ENCODE results near the gene DNAJC22.
A peak's percentile ranks its signal among the peaks of the same experiment; 100 is the strongest.
"Not testable (repeated sequence)": the region's sequence is repeated elsewhere in the genome, so short reads cannot be mapped to it uniquely, and the experiment has no call there.

The DNAJC22 gene

GRCh38 chr12:49375406-49375805 is 28.7 kb downstream of the DNAJC22 start:
- no peak overlapping the region for H3K4me3 ChIP-seq (ENCODE audit: insufficient read depth, low read length, poor library complexity, severe bottlenecking)
- H3K9me3 ChIP-seq (ENCODE audit: insufficient read depth, low read length), result no peaks in the 10 kb centered on the region
- H3K27ac ChIP-seq (ENCODE audit: low read depth, low read length), result no peak overlapping the region
- no peak overlapping the region for H3K9ac ChIP-seq (ENCODE audit: low read length)
- no peaks in the 10 kb centered on the region for H3K36me3 ChIP-seq (ENCODE audit: low read length)
- no peaks in the 10 kb centered on the region for H3K9me2 ChIP-seq (replicated peaks; ENCODE audit: insufficient read depth, low read length)
- H4K20me1 ChIP-seq (ENCODE audit: low read depth, low read length), result 0 out of 2 replicates have a peak, but pooled peaks cover 3% of the 10 kb centered on the region
- H3K79me2 ChIP-seq (ENCODE audit: insufficient read depth, low read length), result peaks cover 74% of the 10 kb centered on the region
- H3F3A ChIP-seq (ENCODE audit: insufficient read depth), result no peaks in the 10 kb centered on the region; the same call in 1 of the 2 replicates
- TF ChIP-seq, protein P1, sequence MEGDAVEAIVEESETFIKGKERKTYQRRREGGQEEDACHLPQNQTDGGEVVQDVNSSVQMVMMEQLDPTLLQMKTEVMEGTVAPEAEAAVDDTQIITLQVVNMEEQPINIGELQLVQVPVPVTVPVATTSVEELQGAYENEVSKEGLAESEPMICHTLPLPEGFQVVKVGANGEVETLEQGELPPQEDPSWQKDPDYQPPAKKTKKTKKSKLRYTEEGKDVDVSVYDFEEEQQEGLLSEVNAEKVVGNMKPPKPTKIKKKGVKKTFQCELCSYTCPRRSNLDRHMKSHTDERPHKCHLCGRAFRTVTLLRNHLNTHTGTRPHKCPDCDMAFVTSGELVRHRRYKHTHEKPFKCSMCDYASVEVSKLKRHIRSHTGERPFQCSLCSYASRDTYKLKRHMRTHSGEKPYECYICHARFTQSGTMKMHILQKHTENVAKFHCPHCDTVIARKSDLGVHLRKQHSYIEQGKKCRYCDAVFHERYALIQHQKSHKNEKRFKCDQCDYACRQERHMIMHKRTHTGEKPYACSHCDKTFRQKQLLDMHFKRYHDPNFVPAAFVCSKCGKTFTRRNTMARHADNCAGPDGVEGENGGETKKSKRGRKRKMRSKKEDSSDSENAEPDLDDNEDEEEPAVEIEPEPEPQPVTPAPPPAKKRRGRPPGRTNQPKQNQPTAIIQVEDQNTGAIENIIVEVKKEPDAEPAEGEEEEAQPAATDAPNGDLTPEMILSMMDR (IDR thresholded peaks at IDR 0.05; ENCODE audit: insufficient read depth, low read length, poor library complexity, severe bottlenecking), result no peak
- TF ChIP-seq EZH2phosphoT487 (conservative IDR thresholded peaks at IDR 0.05; ENCODE audit: low read length), result no peak
- no peaks in the 10 kb centered on the region for H3K27me3 ChIP-seq (ENCODE audit: low read length)
- H3K4me2 ChIP-seq (ENCODE audit: low read depth, low read length, poor library complexity, severe bottlenecking), result no peak overlapping the region
- H2AFZ ChIP-seq (ENCODE audit: low read depth, low read length, severe bottlenecking), result no peak overlapping the region

- Histone ChIP-seq H3F3A (ENCODE audit: insufficient read depth) (no peaks in the 10 kb centered on the region), H3K36me3 (ENCODE audit: low read length) (no peaks in the 10 kb centered on the region), H4K20me1 (ENCODE audit: low read depth, low read length) (0 out of 2 replicates have a peak, but pooled peaks cover 3% of the 10 kb centered on the region), H3K9me3 (ENCODE audit: insufficient read depth, low read length) (no peaks in the 10 kb centered on the region), H2AFZ (ENCODE audit: low read depth, low read length, severe bottlenecking) (no peak overlapping the region), H3K27me3 (ENCODE audit: low read length) (no peaks in the 10 kb centered on the region), H3K4me3 (ENCODE audit: insufficient read depth, low read length, poor library complexity, severe bottlenecking) (no peak overlapping the region), H3K4me2 (ENCODE audit: low read depth, low read length, poor library complexity, severe bottlenecking) (no peak overlapping the region), H3K27ac (ENCODE audit: low read depth, low read length) (no peak overlapping the region), H3K9ac (ENCODE audit: low read length) (no peak overlapping the region), H3K79me2 (ENCODE audit: insufficient read depth, low read length) (peaks cover 72% of the 10 kb centered on the region), H3K9me2 (replicated peaks; ENCODE audit: insufficient read depth, low read length) (no peaks in the 10 kb centered on the region)
- TF ChIP-seq, protein P1 (IDR thresholded peaks at IDR 0.05; ENCODE audit: insufficient read depth, low read length, poor library complexity, severe bottlenecking), result no peak
- TF ChIP-seq EZH2phosphoT487 (conservative IDR thresholded peaks at IDR 0.05; ENCODE audit: low read length), result no peak
Measured at GRCh38 chr12:49377386-49377785, 30.7 kb downstream of the DNAJC22 start.

DNA sequence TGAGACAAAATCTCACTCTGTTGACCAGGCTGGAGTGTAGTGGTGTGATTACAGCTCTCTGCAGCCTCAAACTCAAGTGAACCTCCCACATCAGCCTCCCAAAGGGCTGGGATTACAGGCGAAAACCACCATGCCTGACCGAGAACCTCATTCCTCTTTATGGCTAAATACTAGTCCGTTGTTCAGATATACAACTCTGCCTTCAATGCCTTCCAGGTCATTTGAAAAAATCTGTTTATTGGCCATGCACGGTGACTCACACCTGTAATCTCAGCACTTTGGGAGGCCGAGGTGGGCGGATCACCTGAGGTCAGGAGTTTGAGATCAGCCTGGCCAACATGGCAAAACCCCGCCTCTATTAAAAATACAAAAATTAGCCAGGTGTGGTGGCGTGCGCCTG is 33.5 kb downstream of the DNAJC22 start:
- peaks cover 76% of the 10 kb centered on the region for H3K79me2 ChIP-seq (ENCODE audit: insufficient read depth, low read length)
- H3K9ac ChIP-seq (ENCODE audit: low read length); H4K20me1 ChIP-seq (ENCODE audit: low read depth, low read length); H3K4me3 ChIP-seq (ENCODE audit: insufficient read depth, low read length, poor library complexity, severe bottlenecking); H3F3A ChIP-seq (ENCODE audit: insufficient read depth); H3K27me3 ChIP-seq (ENCODE audit: low read length); H2AFZ ChIP-seq (ENCODE audit: low read depth, low read length, severe bottlenecking); H3K9me3 ChIP-seq (ENCODE audit: insufficient read depth, low read length); H3K9me2 ChIP-seq (replicated peaks; ENCODE audit: insufficient read depth, low read length); H3K36me3 ChIP-seq (ENCODE audit: low read length); H3K27ac ChIP-seq (ENCODE audit: low read depth, low read length); H3K4me2 ChIP-seq (ENCODE audit: low read depth, low read length, poor library complexity, severe bottlenecking): not testable (repeated sequence)

DNA sequence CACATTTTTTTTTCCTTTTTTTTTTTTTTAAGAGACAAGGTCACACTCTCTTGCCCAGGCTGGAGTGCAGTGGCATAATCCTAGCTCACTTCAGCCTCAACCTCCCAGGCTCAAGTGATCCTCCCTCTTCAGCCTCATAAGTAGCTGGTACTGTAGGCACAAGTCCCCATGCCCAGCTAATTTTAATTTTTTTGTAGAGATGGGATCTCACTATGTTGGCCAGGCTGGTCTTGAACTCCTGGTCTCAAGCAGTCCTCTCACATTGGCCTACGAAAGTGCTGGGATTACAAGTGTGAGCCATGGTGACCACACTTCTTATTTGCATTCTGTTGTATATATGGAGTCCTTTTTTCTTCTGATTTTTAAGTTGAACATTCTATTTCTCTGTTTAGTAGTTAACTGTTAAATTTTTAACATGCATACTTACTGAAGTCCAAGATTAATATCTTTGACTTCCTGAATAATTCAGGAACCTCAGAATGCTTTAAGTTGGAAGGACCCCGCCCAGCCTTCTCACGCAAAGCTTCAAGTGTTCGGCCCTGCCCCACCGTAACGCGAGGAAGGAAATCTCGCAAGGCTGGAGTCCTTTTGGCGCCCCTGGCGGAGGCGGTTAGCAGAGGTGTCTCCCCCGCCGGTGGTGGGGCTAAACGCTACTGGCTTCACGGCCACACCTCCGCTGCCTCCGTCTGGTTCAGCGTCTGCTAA is 42.1 kb downstream of the DNAJC22 start:
- Histone ChIP-seq H3K79me2 (ENCODE audit: insufficient read depth, low read length) (peaks cover 68% of the 10 kb centered on the region), H3K4me2 (ENCODE audit: low read depth, low read length, poor library complexity, severe bottlenecking) (peak overlapping the region; percentile 25), H3K9me3 (ENCODE audit: insufficient read depth, low read length) (no peaks in the 10 kb centered on the region), H3K9ac (ENCODE audit: low read length) (no peak overlapping the region), H3K36me3 (ENCODE audit: low read length) (no peaks in the 10 kb centered on the region), H3K27ac (ENCODE audit: low read depth, low read length) (no peak overlapping the region), H2AFZ (ENCODE audit: low read depth, low read length, severe bottlenecking) (no peak overlapping the region), H3K27me3 (ENCODE audit: low read length) (no peaks in the 10 kb centered on the region), H4K20me1 (ENCODE audit: low read depth, low read length) (no peaks in the 10 kb centered on the region), H3F3A (ENCODE audit: insufficient read depth) (no peaks in the 10 kb centered on the region), H3K4me3 (ENCODE audit: insufficient read depth, low read length, poor library complexity, severe bottlenecking) (no peak overlapping the region), H3K9me2 (replicated peaks; ENCODE audit: insufficient read depth, low read length) (no peaks in the 10 kb centered on the region)
- no peak for TF ChIP-seq EZH2phosphoT487 (conservative IDR thresholded peaks at IDR 0.05; ENCODE audit: low read length)
- TF ChIP-seq, protein P1 (IDR thresholded peaks at IDR 0.05; ENCODE audit: insufficient read depth, low read length, poor library complexity, severe bottlenecking), result peak; percentile 22
